Stimulated activated CD8-positive, alpha-beta memory T cell treated with anti-CD3 and anti-CD28 coated beads, Interleukin-4, amount 100 ng/mL, for 48 hours (primary cell): Measurements from ENCODE around the gene ATXN7.

ENCODE experiments used
- DNase-seq: peaks from one replicate; pipeline ENCODE4 v3.0.0-alpha.2; 2020

ATXN7 gene

GRCh38 chr3:63992516-63993209, 129.0 kb downstream of the ATXN7 start:
- DNase-seq: no peak

DNA sequence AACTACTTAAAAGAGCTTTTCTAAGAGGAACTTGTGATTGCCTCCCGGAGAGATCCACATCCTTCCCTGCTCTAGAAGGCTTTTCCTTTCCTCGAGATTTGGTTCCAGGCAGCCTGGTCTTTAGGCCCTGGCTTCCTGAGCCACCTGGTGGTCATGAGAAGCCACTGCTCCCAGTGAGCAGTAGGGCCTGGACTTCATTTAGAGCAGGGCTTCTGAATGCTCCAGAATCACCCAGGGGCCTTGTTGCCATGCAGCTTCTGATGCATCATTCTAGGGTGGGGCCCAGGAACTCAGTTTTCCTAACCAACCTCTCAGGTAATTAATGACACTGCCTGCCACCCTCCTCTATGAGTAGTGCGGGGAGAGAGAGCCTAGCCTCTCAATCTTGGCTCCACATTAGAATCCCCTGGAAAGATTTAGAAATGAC, 130.0 kb downstream of the ATXN7 start:
- peak; percentile 56 for DNase-seq

DNA sequence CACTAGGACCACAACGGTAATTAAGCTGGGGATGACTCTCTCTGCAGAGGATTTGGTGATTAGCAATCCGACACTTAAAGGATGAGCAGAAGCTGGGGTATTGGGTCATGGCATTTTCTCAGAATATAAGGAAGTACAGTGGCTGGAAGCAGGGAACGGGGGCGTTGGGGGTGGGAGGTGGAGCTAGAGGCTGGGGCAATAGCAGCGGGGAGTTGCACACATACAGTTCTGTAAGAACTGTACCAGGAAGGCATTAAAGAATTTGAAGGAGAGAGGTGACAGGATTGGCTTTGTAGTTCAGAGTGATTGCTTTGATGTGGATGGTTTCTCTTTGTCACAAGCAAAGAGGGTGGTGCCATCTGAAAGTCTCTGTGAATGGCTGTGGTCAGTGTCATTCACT, 131.4 kb downstream of the ATXN7 start:
- no peak for DNase-seq

DNA sequence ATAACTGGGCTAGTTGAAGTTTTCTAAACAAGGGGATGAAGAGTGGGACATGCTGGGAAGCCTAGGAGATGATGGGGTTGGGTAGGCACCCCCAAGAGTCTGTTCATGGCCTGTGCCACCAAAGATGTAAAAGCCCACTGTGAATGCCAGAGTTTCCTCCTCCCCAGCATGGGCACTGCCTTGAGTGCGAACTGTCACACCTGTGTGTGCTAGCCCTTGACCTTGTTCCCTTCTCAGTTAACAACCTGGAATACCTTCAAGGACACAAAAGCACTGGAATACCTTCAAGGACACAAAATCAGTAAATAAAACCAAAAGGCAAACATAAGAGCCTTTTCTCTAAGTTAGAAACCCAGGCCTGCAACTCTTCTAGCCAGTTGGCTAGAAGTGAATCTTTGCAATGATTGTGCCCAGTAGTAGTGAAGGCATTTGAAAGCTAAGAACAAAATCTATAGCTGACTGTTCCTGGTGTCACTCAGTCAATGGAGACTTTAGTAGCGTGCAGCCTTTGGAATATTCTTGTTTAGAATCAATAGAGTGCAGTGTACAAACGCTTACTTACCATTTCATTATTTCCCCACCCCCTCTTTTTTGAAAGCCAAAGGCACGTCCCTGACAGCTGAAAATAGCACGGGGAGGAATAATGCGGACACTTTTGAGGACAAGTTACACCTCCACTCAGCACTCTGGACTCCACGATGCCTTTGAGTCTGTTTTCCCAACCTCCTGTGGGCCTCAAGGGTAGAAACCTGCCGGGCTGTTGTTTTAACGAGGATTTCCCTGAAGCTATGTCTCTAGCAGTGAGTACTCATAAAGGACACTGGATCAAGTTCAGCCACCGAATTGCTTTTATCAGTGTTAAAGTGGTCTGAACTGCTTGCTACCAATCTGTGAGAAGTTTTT, 135.4 kb downstream of the ATXN7 start:
- DNase-seq: no peak

- DNase-seq: no peak
These were observed 136.9 kb downstream of the ATXN7 start for GRCh38 chr3:64000453-64001055.

- no peak for DNase-seq
These were observed 138.6 kb downstream of the ATXN7 start for GRCh38 chr3:64002233-64002632.

GRCh38 chr3:64003589-64003988, 139.9 kb downstream of the ATXN7 start:
- no peak for DNase-seq

GRCh38 chr3:64008017-64008416, 144.3 kb downstream of the ATXN7 start:
- DNase-seq: no peak

- no peak for DNase-seq
These were observed 145.1 kb downstream of the ATXN7 start for GRCh38 chr3:64008487-64009351.

GRCh38 chr3:64009528-64009927, 145.9 kb downstream of the ATXN7 start:
- DNase-seq: no peak

DNA sequence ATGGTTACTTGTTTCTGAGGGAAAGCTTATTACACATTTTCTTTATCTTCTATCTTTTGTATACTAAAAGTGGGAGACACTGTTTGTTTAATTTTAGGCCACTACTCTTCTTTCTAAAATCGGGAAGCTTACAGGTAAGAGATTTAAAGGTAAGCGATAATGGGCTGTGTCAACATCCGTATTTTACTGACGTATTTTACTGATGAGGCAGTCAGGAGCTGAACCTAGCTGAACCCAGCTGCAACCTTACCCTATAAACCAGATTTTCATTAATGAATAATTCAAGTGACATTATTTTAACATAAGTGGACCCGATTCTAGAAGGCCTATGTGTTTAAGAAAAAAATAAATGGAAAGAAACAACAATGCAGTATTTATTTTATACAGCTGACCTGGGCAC, 146.5 kb downstream of the ATXN7 start:
- DNase-seq: no peak

DNA sequence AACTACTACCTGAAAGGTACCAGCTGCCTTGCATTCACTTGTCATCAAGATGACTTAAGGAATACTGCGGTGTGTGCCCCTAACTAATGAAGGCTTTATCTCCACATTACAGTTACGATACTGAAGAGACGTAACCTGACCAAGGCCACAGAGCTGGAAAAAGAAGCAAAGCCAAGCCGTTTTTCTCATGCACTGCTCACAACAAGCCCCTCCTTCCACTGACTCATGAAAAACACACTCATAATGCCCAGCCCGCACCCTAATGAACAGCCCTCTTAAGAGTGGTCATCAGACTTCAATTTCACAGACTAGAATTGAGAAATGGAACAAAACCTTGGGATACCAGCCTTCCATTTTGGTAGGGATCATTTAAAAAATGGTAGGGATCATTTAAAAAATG, 148.0 kb downstream of the ATXN7 start:
- DNase-seq: no peak

- no peak for DNase-seq
These were observed 153.4 kb downstream of the ATXN7 start for GRCh38 chr3:64016941-64017620.

DNA sequence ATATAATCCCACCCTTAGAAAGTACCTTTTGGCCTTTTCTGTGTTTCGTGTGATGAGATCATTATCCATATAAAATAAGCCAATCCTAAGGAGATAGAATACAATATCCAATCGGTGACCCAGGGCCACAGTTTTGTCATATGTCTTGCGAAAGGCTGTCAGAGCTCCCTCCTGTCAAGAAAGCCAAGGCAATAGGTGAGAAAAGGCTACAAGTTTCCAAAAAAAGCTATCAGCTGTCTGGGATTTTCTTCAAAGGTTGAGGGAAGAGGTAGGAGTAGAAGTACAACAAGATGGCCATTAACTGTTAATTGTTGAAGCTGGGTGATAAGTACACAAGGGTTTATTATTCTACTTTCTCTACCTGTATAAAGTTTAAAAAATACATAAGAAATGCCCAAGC, 155.6 kb downstream of the ATXN7 start:
- DNase-seq: no peak

- DNase-seq: no peak
These were observed 156.2 kb downstream of the ATXN7 start for GRCh38 chr3:64019879-64020278.

GRCh38 chr3:64021922-64022321, 158.3 kb downstream of the ATXN7 start:
- DNase-seq: no peak

DNA sequence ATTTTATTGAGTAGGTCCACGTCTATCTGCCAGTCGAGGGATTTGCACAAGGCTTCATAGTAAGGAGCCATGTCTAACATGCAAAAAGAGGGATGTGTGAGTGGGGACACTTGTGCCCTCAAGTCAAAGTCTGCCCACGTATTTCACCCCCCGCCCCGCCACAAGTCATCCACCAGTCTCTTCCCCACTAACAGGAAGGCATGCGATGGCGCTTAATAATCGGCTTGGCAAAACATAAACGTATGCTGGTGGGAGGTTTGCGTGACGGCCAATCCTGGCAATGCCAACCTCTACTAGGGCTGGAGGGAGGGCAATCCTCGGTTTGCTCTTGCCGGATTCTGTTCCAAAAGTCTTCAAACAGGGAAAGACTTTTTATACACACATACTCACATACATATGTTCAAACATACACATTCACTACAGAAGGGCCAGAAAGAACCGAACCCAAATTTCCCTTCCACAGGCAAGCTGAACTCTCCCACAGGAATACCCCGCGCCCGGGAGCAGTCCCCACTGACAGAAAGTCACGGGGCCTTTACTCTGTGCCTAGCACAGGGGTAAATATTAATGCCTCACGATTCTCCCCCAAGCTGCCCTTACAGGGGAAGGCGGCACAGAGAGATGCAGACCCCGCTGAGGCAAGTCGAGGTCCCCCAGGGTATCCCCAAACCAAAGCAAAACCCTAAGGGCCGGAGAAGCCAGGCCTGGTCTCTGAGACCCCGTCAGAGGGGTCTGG, 159.0 kb downstream of the ATXN7 start:
- peak; percentile 39 for DNase-seq

- peak; percentile 98 for DNase-seq
These were observed 159.7 kb downstream of the ATXN7 start, which contains the start of gene PSMD6 for GRCh38 chr3:64023187-64023860. Gene PSMD6, minus strand, starts transcription at chr3:64023494. Its CDS starts 75 bp downstream, at chr3:64023419.

DNA sequence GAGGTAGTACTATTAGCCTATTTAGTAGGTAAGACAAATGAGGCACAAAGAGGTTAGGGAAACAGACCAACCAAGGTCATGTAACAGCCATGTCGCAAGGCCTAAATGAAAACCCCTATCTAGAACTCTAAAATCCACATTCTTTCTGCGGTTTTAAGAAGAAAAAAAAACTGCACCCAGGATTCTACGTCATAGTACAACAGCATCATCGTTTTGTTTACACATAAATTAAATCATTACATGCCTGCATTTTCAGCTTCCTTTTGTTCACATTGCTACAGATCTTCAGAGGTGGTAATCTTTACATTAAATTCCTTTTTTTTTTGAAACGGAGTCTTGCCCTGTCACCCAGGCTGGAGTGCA, 160.2 kb downstream of the ATXN7 start:
- DNase-seq: no peak

DNA sequence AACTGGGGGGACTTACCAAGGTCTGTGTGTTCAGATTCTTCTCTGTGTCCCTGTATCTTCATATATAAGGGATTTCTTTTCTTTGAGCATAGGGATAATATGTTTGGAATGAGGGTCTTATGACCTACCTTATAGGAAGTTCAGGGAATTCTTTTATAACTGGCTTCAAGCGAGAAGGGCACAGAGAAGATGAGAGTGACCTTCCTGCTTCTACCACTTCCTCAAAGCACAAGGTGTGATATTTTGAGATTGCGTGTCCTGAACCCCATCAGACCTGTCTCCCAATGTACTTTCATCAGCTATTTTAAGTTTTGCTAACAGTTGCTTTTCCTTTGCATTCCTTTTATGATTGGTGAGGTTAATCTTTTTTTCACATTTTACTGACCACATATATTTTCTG, 162.7 kb downstream of the ATXN7 start:
- no peak for DNase-seq

- no peak for DNase-seq
These were observed 164.0 kb downstream of the ATXN7 start for GRCh38 chr3:64027658-64028057.
